Stimulated activated CD4-positive, alpha-beta T cell treated with anti-CD3 and anti-CD28 coated beads, Interleukin-1b, Interleukin-23, amount 100 ng/mL, for 48 hours (primary cell): ENCODE results near the gene SLC25A21.
"Not testable (repeated sequence)": the region's sequence is repeated elsewhere in the genome, so short reads cannot be mapped to it uniquely, and the experiment has no call there.

Source experiments
- DNase-seq: peaks from one replicate; pipeline ENCODE4 v3.0.0-alpha.2; 2020

SLC25A21 gene

DNA sequence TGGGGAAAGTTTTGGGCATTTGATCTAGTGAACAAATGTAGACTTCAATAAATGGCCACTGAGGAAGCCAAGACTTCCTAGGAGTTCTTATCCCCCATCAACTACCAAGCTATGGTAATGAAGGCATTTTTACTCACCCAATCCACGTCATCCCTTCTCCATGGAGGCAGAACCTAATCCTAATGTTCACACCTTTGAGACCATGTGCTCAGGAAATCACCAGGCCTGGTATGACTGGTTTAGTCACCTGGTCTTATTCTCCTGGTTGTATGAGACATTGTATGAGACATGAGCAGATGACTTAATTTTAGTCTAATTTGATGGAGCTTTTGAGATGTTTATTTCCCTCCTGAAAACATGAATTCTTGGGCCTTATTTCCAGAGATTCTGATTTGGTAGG, 422.2 kb downstream of the SLC25A21 start:
- no peak for DNase-seq

DNA sequence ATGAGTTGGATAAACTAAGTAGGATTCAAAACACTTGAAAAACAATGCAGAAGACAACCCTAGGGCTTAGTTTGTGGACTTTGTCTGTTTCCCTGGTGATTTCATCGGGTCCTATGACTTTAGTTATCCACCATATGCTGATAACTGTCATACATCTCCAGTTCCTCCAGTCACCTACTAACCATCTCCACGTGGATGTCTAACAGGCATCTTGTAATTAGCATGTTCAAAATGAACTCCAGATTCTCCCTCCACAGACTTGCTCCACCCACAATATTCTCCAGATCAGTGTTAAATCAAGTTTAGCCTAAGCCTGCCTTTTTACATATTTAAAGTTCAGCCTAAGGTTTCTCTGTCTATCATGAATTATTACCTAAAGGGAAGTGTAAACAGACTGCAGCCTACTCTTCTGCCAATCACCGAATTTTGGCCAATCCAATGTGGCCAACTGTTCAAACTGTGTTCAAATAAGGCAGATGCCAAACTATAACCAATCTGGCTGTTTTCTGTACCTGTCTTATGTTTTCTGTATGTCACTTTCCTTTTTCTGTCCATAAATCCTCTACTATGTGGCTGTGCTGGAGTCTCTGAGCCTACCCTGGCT, 423.7 kb downstream of the SLC25A21 start:
- no peak for DNase-seq

DNA sequence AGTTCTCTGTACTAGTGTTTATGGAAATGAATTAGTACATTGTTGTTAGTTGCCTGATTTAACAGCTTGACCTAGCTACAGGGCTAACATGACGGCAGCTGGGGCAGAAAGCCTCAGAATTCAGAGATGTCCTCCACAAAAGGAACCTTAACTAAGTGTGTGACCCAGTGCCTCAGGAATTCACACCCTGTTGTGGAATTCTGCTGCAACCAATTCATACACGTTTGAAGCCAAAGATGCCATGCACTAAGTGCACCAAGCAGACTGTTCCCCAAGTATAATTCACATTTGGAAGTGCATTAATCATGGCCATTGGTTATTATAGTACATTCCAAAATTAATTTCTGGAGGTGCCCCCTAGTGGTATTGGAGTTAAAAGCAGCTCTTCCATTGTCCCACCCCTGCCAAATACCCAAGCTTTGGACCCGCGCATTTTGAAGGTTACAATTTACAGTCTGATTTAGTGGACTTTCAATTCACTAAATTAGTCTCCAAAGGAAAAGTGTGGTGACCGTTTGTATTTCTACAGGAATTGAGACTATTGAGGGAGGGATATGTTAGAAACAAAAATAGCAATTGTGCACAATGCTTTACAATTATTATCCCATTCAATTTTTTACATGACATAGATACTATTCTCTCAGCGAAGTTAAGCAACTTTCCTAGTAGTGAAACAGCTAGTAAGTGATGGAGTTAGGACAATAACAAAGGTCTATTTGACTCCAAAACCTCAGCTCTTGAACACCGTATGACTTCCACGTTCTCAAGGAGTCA, 424.8 kb downstream of the SLC25A21 start:
- no peak for DNase-seq

DNA sequence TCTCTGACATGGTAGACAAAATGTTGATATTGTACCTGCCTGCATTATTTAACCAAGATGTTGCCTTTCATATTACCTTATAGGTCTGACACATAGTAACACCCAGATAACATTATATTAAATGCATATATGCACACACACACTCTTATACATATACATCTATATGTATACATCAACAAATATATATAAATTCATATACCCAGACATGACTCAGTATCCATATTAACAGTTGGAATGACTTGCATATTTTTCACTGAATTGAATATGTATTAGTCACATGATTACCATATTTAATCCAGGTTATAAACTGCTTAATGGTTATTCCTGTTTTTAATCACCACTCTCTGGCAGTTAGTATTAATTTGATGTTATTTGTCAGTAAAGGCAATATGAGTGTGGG, 425.5 kb downstream of the SLC25A21 start:
- DNase-seq, result no peak

DNA sequence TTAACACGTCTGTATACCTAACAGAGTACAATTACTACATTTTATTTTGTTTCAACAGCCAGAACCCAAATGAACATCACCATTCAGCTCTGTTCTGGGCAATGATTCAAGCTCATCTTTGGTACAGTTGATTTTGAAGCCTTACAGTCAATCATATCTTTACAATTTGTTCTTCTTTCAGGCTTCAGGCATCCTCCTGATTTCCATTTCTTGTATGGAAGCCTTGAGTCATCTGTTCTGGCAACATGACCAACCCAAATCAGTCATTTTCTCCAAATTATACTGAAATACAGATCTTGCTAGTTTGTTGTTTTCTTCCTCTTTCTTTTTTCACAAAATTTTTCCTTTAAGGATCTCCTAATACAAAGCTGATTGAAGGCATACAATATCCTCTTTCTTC, 430.5 kb downstream of the SLC25A21 start:
- no peak for DNase-seq

DNA sequence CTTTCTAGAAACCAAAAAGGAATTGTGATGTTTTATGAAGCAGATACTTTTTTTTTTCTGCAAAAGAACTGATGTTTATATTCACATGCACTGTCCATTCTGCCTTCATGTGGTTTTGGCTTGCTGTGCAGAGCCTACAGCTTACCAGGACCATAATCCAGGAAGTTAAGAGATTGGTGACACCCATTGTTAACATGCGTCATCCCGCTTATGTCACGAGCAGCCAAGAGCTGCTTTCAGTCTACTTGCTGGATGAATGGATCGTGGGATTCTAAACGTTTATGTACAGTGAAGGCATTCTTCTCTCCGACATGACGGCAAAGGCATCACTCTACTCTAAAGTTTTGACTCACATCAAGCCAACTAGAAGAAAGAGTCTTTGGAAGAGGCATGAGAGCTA, 434.1 kb downstream of the SLC25A21 start:
- no peak for DNase-seq

DNA sequence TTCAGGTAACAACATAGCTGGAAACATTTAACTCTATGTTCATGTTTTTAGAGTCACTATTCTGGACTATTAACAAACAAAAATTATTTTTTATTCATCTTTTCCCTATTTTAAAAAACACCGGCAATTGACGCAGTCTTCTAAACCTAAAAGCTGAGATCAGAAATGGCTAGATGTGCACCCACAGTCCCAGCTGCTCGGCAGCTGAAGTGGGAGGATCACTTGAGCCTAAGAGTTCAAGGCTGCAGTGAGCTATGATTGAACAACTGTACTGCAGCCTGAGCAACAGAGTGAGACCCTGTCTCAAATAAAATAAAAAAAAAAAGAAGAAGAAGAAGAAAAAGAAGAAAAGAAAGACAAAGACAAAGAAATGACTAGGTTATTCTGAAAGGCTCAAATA, 446.3 kb downstream of the SLC25A21 start:
- DNase-seq, result no peak

DNA sequence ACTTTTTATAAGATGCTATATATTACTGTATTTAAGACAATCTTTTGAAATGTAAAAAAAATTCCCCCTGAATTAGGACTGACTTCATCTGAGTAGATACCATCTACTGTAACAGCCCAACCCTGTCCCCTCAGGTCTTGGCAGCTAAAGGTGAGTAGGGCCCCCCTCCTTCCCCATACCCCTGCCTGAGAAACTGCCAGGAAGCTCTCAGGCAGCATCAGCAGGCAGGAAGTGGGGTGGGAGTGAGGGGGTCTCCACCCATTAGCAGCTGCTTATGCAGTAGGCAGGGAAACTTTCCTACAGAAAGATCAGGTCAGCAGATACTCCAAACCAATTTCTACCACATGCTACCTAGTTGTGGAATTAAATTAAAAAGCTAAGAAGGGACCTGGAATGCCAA, 448.2 kb downstream of the SLC25A21 start:
- no peak for DNase-seq

DNA sequence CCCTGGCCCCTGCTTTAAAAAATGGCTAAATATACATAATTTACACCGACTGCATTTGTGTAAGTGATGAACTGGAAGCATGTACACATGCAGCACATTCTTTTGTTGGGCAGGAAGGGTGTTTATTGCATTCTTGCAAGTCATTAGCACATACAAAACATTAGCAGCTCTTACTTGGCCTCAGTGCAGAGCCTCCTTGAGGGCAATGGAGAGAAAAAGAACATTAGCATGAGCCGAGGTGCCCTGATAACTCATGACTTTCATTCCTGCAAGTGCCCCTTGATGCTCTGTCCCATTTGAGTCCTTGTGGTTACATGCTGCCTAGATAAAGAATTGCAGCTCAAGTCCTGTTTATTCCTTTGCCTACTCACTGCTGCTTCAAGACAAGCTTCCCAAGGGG, 448.9 kb downstream of the SLC25A21 start:
- no peak for DNase-seq

DNA sequence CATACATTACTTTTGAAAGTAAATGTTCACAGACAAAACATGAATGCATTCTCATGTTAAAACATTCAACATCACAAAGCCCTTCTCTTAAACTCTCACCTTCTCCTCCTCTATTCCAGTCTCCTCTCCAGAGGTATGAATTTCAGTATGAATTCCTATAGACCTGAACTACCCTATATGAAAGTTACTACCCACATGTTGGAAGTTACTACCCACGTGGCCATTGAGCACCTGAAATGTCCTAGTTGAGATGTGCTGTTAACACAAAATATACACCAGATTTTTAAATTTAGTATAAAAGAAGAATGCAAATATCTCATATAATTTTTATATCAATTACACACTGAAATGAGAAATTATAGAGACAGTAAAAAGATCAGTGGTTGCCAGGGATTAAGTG, 450.5 kb downstream of the SLC25A21 start:
- no peak for DNase-seq

DNA sequence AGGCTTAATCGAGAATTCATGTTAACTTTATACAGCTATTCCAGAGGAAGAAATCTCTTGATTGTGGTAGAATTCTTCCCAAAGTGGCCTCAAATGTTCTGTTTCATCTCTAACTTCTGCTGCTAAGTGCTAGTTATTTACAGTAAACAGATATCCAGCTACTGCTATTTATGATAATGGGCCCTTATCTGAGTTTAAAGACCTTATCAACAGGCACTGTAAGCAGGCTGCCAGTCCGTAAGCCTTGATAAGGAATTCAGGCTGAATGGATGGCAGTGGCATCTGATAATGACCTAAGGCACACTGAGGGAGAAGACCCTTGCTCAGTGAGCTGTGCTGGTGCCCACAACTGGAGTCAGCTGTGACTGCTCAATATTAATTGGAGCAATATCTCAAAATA, 451.7 kb downstream of the SLC25A21 start:
- no peak for DNase-seq

DNA sequence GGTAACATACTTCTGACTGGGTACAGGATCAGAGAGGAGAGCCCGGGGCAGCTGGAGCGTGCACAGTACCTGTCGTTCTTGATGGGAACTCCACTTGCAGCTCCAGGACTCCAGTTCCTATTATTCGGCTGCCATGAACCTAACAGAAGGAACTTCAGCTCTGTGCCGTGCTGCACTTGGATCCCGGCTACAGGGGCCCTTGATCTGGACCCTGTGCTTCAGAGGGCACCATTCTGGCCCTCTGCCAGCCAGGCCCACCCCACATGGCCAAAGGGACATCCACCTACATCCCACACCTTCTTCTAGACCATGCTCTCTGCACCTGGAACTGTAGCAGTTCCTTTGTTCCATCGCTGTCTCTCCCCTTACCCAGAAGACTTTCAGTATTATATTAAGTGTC, 452.6 kb downstream of the SLC25A21 start:
- no peak for DNase-seq

DNA sequence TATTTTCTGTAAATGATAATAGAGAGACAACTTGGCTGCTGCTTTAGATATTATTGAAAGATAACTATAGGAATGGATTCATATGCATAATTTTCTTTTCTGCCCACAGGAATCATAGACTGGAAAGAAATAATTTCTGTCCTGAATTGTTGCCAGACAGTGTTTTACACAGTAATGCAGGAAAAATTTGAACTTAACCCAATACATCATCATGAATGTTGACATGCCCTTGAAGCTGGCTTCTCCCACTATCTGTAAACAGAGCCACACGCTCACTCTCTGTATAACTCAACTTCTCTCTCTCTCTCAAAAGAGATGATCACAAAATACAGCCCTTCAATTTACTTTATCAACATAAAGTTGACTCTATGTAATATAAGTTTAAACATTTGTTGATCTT, 454.2 kb downstream of the SLC25A21 start:
- no peak for DNase-seq

DNA sequence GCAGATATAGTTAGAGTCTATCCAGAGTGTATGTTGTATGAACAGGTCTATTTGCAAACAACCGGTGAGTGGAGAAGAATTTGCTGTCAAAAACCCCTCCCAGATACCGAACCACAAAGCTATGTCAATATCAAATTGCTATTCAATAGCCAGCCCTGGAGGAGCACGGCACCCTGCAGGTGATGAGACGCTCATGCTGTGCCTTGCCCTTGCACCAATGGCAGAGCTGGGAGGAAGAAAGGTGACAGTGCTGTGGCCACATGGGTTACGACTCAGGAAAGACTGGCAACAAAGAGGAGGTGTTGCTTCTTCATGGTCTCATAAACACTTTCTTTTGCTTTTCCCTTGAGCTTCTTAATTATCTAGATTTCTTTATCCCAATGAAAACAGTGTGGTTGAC, 455.0 kb downstream of the SLC25A21 start:
- no peak for DNase-seq

DNA sequence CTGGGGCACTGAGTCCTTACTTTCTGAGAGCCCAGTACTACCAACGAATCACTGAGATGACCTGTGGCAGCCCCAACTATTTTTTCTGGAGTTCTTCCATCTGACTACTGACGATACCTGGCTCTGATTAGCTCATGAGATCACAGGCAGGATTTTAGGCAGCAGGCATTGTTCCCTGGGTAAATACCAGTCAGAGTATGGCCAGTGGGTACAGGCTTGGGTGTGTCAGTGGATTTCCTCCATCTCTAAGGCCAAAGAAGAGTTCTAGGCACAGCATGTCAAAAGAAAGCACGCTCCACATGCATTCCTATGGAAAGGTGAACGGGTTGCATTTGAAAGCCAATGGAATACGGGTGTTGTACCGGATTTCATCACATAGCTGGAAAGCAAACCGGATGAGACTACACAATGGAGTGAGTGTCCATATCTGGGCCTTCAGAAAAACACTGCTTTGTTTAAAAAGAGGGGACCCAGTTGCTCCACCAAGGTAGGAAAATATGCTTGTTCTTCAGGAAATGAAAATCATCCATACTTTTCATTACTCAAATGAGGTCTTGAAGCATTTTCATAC, 455.7 kb downstream of the SLC25A21 start:
- DNase-seq, result no peak

DNA sequence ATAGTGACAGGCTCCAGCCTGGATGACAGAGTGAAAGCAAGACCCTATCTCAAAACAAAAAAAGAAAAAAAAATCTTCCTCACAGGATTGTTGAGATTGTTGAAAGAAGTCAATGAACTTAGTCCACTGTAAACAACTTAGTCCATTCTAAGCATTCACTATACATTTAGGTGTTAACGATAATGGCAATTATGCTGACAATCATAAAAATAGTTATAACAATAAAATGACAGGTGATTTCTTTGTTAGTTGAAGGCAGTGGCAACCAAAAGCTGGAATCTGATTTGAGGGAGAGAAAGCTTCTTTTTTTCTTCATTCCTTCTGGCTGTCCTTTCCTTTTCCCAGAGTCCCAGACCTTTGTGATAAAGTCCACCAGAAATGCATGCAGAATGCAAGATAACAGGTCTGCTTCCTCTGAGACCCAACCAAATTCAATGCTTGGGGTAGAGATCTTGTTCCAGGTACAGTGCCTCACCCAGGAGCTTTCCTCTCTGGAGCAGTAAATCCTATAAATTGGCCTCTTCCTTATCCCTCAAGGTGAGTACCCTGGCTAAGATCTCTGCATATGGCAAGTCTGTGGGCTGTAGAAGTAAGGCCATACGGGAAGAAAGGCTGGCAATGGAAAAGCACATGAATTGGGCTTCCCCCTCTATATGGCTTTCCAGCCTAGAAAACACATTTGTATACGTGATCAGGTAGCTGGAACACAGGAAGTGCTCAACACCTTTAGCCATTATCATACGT, 458.3 kb downstream of the SLC25A21 start:
- DNase-seq, result no peak

DNA sequence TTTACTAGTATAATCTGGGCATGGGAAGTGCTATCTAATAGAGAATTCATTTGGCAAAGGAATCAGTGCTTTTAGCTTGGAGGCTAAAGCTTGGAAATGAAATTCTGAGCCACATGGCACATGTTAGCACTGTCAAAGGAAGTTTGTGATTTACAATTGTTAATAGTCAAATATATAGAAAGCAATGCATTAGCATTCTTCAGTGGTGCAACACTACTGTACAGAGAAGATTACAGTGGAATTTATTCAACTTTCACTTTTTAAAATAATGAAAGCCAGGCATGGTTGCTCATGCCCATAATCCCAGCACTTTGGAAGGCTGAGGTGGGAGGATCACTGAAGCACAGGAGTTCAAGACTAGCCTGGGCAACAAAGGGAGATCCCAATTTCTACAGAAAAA, 464.8 kb downstream of the SLC25A21 start:
- DNase-seq, result no peak

DNA sequence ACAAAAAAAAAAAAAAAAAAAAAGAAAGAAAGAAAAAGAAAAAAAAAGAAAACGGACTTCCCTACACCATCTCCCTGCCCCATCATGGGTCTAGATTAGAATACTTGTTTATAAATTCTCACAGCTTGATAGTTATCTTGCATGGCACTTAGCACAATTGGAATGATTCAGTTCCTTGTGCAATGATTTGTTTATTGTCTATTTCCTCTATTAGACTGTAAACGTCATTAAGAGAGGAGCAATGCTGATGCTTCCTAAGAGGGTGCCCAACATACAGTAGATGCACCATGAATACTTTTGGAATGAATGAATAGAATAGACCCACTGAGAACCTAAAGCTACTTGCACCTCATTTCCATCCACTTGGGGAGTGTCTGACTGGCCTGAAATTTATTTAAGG, 469.9 kb downstream of the SLC25A21 start:
- no peak for DNase-seq

DNA sequence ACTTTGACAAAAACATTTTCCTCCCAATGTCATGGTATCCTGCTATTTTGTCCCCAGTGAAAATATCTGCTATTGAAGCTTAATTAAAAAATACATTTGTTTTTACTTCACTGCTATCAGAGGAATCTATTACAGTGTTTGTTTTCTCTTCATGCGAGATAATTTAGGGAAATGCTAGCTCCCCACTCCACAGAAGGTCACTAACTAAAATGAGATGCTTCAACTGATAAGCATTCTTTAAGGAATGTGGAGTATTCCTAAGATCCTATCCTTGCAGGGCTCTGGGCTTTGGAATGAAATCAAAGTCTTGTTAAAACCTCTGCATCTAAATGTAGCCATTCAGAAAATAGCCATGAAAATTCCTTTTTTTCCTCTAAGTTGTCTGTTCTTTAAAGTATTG, 471.3 kb downstream of the SLC25A21 start:
- no peak for DNase-seq

DNA sequence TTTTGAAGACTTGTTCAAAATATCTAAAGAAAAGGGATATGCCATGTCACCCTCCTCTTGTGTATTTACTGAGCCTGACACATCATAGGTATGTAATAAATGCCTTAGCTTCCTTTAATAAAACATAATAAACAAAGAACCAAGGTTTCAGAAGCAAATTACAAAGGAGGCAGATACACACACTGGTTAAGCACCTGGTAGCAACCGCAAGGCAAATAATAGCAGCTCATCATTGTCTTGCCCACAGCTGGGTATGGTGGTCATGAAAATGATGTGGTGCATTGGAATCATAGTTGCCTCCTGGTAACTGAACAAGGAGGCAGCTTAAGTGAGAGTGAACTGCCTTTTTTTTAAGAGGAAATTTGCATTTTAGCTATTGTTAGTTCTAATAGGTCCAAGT, 471.8 kb downstream of the SLC25A21 start:
- DNase-seq, result no peak

DNA sequence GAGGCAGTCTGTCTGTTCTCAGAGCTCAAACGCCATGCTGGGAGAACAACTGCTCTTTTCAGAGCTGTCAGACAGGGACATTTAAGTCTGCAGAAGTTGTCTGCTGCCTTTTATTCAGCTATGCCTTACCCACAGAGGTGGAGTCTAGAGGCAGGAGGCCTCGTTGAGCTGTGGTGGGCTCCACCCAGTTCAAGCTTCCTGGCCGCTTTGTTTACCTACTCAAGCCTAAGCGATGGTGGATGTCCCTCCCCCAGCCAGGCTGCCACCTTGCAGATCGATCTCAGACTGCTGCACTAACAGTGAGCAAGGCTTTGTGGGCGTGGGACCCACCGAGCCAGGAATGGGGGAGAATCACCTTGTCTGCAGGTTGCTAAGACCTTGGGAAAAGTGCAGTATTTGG, 473.0 kb downstream of the SLC25A21 start:
- not testable (repeated sequence) for DNase-seq

DNA sequence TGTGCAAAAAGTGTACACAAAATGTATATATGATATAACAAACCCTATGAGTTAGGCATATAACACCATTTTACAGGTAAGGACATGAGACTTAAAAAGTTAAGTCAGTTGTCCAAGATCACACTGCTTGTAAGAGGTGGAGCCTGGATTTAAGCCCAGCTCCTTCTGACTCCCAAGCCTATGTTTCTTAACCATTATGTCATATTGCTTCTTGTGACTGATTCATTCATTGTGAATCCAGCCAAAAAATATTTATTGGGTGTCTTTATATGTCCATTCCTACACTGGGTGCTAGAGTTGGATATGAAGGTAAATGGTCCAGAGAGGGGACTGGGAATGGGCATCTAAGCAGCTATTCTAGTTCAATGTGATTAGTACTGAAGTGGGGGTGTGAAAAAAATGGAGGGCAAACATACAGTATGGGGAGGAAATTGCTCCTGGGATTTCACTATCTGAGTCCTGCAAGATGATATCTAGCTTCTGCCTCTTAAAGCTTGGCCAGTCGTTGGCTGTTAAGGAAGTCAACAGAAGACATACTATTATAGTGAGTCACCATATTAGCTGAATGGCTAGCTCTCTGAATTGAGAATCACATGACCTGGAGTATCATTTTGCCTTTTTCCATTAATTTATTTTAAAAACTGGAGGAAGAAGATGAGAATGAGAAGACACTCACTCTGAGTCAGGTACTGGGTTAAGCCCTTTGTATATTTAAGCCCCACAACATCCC, 481.9 kb downstream of the SLC25A21 start:
- DNase-seq, result no peak

DNA sequence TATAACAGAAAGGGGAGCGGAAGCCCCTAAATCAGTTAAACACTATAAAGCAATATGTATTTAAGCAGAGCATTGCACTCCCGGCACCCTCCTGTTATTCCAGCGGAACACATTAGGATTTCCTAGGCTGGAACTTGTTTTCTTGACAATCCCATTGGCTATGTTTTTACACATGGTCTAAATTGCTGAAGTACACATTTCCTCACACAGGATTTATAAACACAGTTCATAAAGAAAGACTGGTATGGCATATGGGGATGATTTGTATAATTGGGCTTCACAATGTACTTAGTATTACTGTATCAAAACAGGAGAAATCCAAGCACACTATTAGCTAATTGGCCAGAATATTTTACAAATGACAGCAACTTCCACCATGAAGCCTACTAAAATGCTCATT, 487.5 kb downstream of the SLC25A21 start:
- DNase-seq, result no peak
